MM.1S (cell line): ENCODE measurements around the gene COL11A2.

Source experiments
- CTCF ChIP-seq: fragments of 300-600 bp; sonication (generic); IDR thresholded peaks from 2 replicates; pipeline ENCODE4 v1.5.1; 2016; ENCODE audit warnings: antibody characterized with exemption, low read length, mixed read lengths
- EZH2 ChIP-seq: fragments of 300-600 bp; sonication (generic); optimal IDR thresholded peaks from 2 replicates; pipeline ENCODE3; 2017; ENCODE audit warnings: low read depth, mild to moderate bottlenecking, antibody characterized with exemption, low read length, mixed read lengths
- EZH2phosphoT487 ChIP-seq: fragments of 300-600 bp; sonication (generic); IDR thresholded peaks from 2 replicates; pipeline ENCODE4 v1.6.1; 2018; ENCODE audit warnings: antibody characterized with exemption, low read length

GRCh38 chr6:33168284-33168601 lies 24.0 kb downstream of the COL11A2 start:
- TF ChIP-seq EZH2 (no peak), CTCF (no peak), EZH2phosphoT487 (no peak)
